Sigmoid colon (tissue), 7 donors: Measurements from ENCODE around the gene SLC5A11. TPM values are rescaled to one million over a fixed set of nuclear protein-coding genes. Genes with fewer than 3 reads are reported as not detected.

Experiments used
- DNase-seq: peaks from one replicate; pipeline ENCODE4 v3.0.0-alpha.2; 2019
- H3K27ac ChIP-seq, 4 donors: fragments of 200-600 bp; sonication (generic); one replicate each; pipeline ENCODE4 v1.5.1; 2016 to 2019; ENCODE audit warnings: mild to moderate bottlenecking in 1 of 4
- H3K27me3 ChIP-seq, 3 donors: fragments of 200-600 bp; sonication (generic); one replicate each; pipeline ENCODE4 v1.5.1; 2019; ENCODE audit warnings: mild to moderate bottlenecking in 1 of 3
- H3K36me3 ChIP-seq, 4 donors: fragments of 200-600 bp; sonication (generic); one replicate each; pipeline ENCODE4 v1.5.1; 2016 to 2019
- H3K4me1 ChIP-seq, 4 donors: fragments of 200-600 bp; sonication (generic); one replicate each; pipeline ENCODE4 v1.5.1; 2017 to 2019
- H3K4me3 ChIP-seq, 4 donors: fragments of 200-600 bp; sonication (generic); one replicate each; pipeline ENCODE4 v1.5.1; 2017 to 2019; ENCODE audit warnings: mild to moderate bottlenecking in 2 of 4, moderate library complexity in 1 of 4
- H3K9me3 ChIP-seq, 4 donors: fragments of 200-600 bp in 3 of 4; sonication (generic) in 3 of 4; one replicate each; pipeline versions ENCODE4 v1.5.1 to v1.6.1; 2013 to 2019
- CTCF ChIP-seq, 4 experiments: fragments of 450-650 bp in 3 of 4; fragments of 200-600 bp in 1 of 4; IDR thresholded peaks; one replicate each; pipeline ENCODE4 v1.5.1; 2016 to 2019; ENCODE audit warnings: antibody characterized with exemption in 4 of 4, mild to moderate bottlenecking in 3 of 4, moderate library complexity in 2 of 4
- EP300 ChIP-seq, 4 donors: sonication (generic); formaldehyde crosslinking; IDR thresholded peaks; one replicate each; pipeline ENCODE4 v1.6.1; 2017; ENCODE audit warnings: antibody characterized with exemption in 4 of 4
- POLR2A ChIP-seq, 2 donors: fragments of 450-650 bp; IDR thresholded peaks; one replicate each; pipeline ENCODE4 v1.6.1; 2016; ENCODE audit warnings: antibody characterized with exemption in 2 of 2, mild to moderate bottlenecking in 2 of 2, moderate library complexity in 2 of 2
- POLR2AphosphoS5 ChIP-seq, 4 donors: sonication (generic); formaldehyde crosslinking; IDR thresholded peaks; one replicate each; pipeline ENCODE4 v1.6.1; 2017; ENCODE audit warnings: antibody characterized with exemption in 4 of 4
- WGBS, 2 donors: extraction: QIAGEN DNeasy Blood & Tissue Kit; methylation state at CpG; one replicate each; pipeline ENCODE4 v1.1.7; 2013; 5-methylcytosine and 5-hydroxymethylcytosine counted together
- intact Hi-C: fragments of 100-400 bp; cut with DNase I; formaldehyde crosslinking; loops from one replicate; pipeline ENCODE4 v1.15.1; 2023
- polyA plus RNA-seq, 3 donors: library from polyadenylated mRNA; stranded (reverse); fragments of 200-250 nt; gene quantifications; one replicate each; pipeline ENCODE4 v1.2.3, GENCODE V29; 2013
- total RNA-seq, 4 donors: library from RNA; depleted of rRNA; stranded (reverse); fragments of >200 nt; gene quantifications; one replicate each; pipeline ENCODE4 v1.1.0, GENCODE V29; 2016
- donor health status: healthy with polysubstance abuse.
- donor health status: Bipolar disorder and iron deficiency.
- donor health status: healthy.

Gene SLC5A11
- total and polyA plus RNA-seq, 7 donors: 0.14 to 1.2 (median 0.19) TPM; not detected in 4

GRCh38 chr16:24819462-24820040 is 26.2 kb upstream of the SLC5A11 start:
- no peak for DNase-seq
- intact Hi-C loops: no loop called here
- Histone ChIP-seq H3K36me3 (peaks cover 64 to 100% (median 70%) of the 10 kb centered on the region in 4 donors), H3K9me3 (no peaks in the 10 kb centered on the region), H3K27me3 (no peaks in the 10 kb centered on the region), H3K4me1 (peaks cover 0 to 20% (median 7%) of the 10 kb centered on the region in 4 donors), H3K4me3 (no peak overlapping the region), H3K27ac (peak overlapping the region in 1 of 4 donors; percentile 33)
- 73 to 76% methylated on average over 2 of the region's 2 CpGs for WGBS, 2 donors
- TF ChIP-seq CTCF (IDR thresholded peaks at IDR 0.05) (no peak), EP300 (IDR thresholded peaks at IDR 0.05) (no peak), POLR2A (IDR thresholded peaks at IDR 0.05) (no peak), POLR2AphosphoS5 (IDR thresholded peaks at IDR 0.05) (no peak)

- intact Hi-C loops: no loop called here
- no peak for DNase-seq
- Histone ChIP-seq H3K4me1 (peaks cover 0 to 20% (median 7%) of the 10 kb centered on the region in 4 donors), H3K27me3 (no peaks in the 10 kb centered on the region), H3K27ac (peak overlapping the region in 1 of 4 donors; percentile 9), H3K36me3 (peaks cover 58 to 96% (median 61%) of the 10 kb centered on the region in 4 donors), H3K9me3 (no peaks in the 10 kb centered on the region), H3K4me3 (no peak overlapping the region)
- WGBS, 2 donors: 67 to 91% methylated on average over 1 of the region's 1 CpG
- TF ChIP-seq CTCF (IDR thresholded peaks at IDR 0.05) (no peak), EP300 (IDR thresholded peaks at IDR 0.05) (no peak), POLR2AphosphoS5 (IDR thresholded peaks at IDR 0.05) (no peak), POLR2A (IDR thresholded peaks at IDR 0.05) (no peak)
Observed at GRCh38 chr16:24820522-24820921, 25.2 kb upstream of the SLC5A11 start.

GRCh38 chr16:24821129-24821528 is 24.6 kb upstream of the SLC5A11 start:
- H3K36me3 ChIP-seq: peaks cover 53 to 94% (median 59%) of the 10 kb centered on the region in 4 donors
- H3K9me3 ChIP-seq: no peaks in the 10 kb centered on the region
- H3K4me1 ChIP-seq: peaks cover 0 to 20% (median 7%) of the 10 kb centered on the region in 4 donors
- TF ChIP-seq POLR2A (IDR thresholded peaks at IDR 0.05): no peak
- no peak for TF ChIP-seq CTCF (IDR thresholded peaks at IDR 0.05)
- no peak for TF ChIP-seq POLR2AphosphoS5 (IDR thresholded peaks at IDR 0.05)
- no peak for TF ChIP-seq EP300 (IDR thresholded peaks at IDR 0.05)
- H3K4me3 ChIP-seq: no peak overlapping the region
- DNase-seq: no peak
- H3K27me3 ChIP-seq: no peaks in the 10 kb centered on the region
- intact Hi-C loops: no loop called here
- peak overlapping the region in 2 of 4 donors; percentile 70 to 72 for H3K27ac ChIP-seq
- WGBS, 2 donors: 86 to 96% methylated on average over 9 of the region's 9 CpGs

- Histone ChIP-seq H3K27ac (peak overlapping the region in 3 of 4 donors; percentile 55 to 72 (median 70)), H3K4me3 (no peak overlapping the region), H3K4me1 (peaks cover 0 to 20% (median 7%) of the 10 kb centered on the region in 4 donors), H3K9me3 (no peaks in the 10 kb centered on the region), H3K36me3 (peaks cover 52 to 92% (median 54%) of the 10 kb centered on the region in 4 donors), H3K27me3 (no peaks in the 10 kb centered on the region)
- 91 to 97% methylated on average over 10 of the region's 10 CpGs for WGBS, 2 donors
- intact Hi-C loops: no loop called here
- no peak for TF ChIP-seq POLR2A (IDR thresholded peaks at IDR 0.05)
- TF ChIP-seq EP300 (IDR thresholded peaks at IDR 0.05): peak in 2 of 4 donors; percentile 35 to 39
- no peak for TF ChIP-seq CTCF (IDR thresholded peaks at IDR 0.05)
- peak; percentile 33 to 78 (median 56) for TF ChIP-seq POLR2AphosphoS5 (IDR thresholded peaks at IDR 0.05)
- peak; percentile 81 for DNase-seq
Observed at GRCh38 chr16:24822542-24822941, 23.2 kb upstream of the SLC5A11 start.
